Activated naive CD8-positive, alpha-beta T cell (primary cell): Measurements from ENCODE around the gene NUP107.
"Not testable (repeated sequence)": the region's sequence is repeated elsewhere in the genome, so short reads cannot be mapped to it uniquely, and the experiment has no call there.

Experiments used
- H3K27ac Mint-ChIP-seq: one replicate; pipeline ENCODE4 v1.8.0; 2021; ENCODE audit warnings: mixed read lengths
- H3K27me3 Mint-ChIP-seq: one replicate; pipeline ENCODE4 v1.8.0; 2021; ENCODE audit warnings: mixed read lengths
- H3K36me3 Mint-ChIP-seq: one replicate; pipeline ENCODE4 v1.8.0; 2021; ENCODE audit warnings: mixed read lengths
- H3K4me1 Mint-ChIP-seq: one replicate; pipeline ENCODE4 v1.8.0; 2021; ENCODE audit warnings: low read depth, mixed read lengths
- H3K4me3 Mint-ChIP-seq: one replicate; pipeline ENCODE4 v1.8.0; 2021; ENCODE audit warnings: mild to moderate bottlenecking, mixed read lengths
- H3K9me3 Mint-ChIP-seq: one replicate; pipeline ENCODE4 v1.8.0; 2021; ENCODE audit warnings: low read depth, mixed read lengths

Gene NUP107

DNA sequence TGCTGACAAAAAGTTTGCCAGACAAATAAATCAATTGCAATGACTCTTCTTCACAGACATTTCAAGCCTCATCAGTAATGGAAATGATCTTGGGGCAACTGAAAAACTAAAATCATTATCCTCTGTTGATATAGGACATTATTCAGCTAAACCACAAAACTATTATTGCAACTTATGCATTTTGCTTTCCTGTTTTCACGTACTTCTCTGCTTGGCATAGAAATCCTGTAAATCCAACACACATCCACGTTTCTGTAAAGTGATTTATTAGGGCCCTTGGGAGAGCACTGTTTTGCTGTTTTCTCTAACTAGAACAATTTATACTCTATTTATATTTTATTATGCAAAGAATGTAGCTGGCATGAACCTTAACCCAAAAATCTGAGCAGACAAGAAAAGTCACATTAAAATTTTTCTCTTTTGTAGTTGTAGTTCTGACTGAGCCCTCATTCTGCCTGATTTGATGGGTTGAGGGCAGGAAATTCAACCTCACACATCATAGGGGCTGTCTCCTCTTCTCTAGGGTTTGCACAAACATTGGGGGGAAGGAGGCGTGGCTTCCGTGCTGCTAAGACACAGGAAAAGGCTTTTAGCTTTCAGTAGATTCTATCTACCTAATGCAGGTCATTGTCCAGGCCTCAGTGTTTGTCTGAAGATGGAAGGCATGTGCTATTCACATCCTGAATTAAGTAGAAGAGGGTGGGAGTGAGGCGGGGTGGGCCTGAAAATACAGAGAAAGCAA, 11.5 kb upstream of the NUP107 start:
- Mint-ChIP-seq H3K27me3 (no peaks in the 10 kb centered on the region), H3K4me3 (peak overlapping the region; percentile 66), H3K36me3 (peaks cover 3% of the 10 kb centered on the region), H3K4me1 (peaks cover 59% of the 10 kb centered on the region), H3K27ac (peak overlapping the region; percentile 89), H3K9me3 (no peaks in the 10 kb centered on the region)

DNA sequence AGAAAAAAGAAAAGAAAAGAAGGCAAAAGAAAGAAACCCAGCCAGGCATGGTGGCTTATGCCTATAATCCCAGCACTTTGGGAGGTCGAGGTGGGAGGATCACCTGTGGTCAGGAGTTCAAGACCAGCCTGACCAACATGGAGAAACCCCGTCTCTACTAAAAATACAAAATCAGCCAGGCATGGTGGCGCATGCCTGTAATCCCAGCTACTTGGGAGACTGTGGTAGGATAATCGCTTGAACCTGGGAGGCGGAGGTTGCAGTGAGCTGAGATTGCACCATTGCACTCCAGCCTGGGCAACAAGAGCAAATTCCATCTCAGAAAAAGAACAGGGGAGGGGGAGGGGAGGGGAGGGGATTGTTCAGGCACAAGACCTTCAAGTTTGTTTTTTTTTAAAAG, 9.9 kb upstream of the NUP107 start:
- not testable (repeated sequence) for H3K9me3 Mint-ChIP-seq, H3K27ac Mint-ChIP-seq, H3K27me3 Mint-ChIP-seq, H3K36me3 Mint-ChIP-seq, H3K4me3 Mint-ChIP-seq
- H3K4me1 Mint-ChIP-seq = peaks cover 55% of the 10 kb centered on the region

DNA sequence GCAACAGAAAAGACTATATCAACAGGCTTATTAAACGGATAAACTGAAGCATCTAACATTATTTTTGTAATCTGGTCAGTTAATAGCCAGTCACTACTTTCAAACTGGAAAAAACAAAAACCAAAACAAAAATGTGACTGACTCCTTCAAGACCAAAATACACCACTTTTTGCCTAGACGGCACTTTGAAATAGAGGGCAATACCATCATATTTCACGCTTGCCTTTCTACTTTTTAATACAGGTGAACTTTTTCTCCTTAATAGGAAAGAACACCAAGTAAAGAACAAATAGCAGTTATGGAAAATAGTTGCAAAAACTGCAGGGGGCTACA, 550 bp upstream of the NUP107 start:
- peak overlapping the region; percentile 99 for H3K27ac Mint-ChIP-seq
- no peaks in the 10 kb centered on the region for H3K27me3 Mint-ChIP-seq
- H3K4me3 Mint-ChIP-seq = peak overlapping the region; percentile 98
- H3K4me1 Mint-ChIP-seq = peaks cover 43% of the 10 kb centered on the region
- no peaks in the 10 kb centered on the region for H3K9me3 Mint-ChIP-seq
- H3K36me3 Mint-ChIP-seq = no peaks in the 10 kb centered on the region

DNA sequence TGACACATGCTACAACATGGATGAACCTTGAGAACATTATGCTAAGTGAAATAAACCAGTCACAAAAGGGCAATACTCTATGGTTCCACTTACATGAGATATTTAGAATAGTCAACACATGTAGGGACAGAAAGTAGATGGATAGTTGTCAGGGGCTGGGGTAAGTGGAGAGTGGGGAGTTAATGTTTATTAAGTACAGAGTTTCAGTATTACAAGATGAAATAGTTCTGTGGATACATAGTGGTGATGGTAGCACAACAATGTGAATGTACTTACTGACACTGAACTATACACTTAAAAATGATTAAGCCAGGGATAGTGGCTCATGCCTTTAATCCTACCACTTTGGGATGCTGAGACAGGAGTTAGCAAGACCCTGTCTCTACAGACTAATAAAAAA, 8.7 kb downstream of the NUP107 start:
- no peak overlapping the region for H3K27ac Mint-ChIP-seq
- no peaks in the 10 kb centered on the region for H3K9me3 Mint-ChIP-seq
- no peaks in the 10 kb centered on the region for H3K4me1 Mint-ChIP-seq
- H3K36me3 Mint-ChIP-seq = peaks cover 25% of the 10 kb centered on the region
- no peaks in the 10 kb centered on the region for H3K27me3 Mint-ChIP-seq
- no peak overlapping the region for H3K4me3 Mint-ChIP-seq

DNA sequence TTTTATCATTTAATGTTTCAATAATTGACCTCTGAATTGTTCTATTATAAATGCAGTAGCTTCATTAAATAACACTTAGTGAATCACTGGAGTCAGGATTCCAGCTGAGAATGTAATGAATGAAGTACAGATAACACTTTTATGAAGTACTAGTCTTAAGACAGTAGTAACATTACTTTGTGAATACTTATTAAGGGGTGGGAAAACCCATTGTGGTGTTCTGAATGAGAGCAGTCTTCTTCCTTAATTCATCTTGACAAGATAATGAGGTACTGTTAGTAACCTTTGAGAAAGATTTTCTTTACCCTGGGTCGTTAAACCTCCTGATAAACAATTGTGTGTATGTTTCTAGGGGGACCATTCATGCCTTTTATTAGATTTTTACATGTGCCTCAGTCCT, 12.7 kb downstream of the NUP107 start:
- H3K36me3 Mint-ChIP-seq = peaks cover 23% of the 10 kb centered on the region
- no peaks in the 10 kb centered on the region for H3K9me3 Mint-ChIP-seq
- no peaks in the 10 kb centered on the region for H3K4me1 Mint-ChIP-seq
- H3K27ac Mint-ChIP-seq = no peak overlapping the region
- no peak overlapping the region for H3K4me3 Mint-ChIP-seq
- no peaks in the 10 kb centered on the region for H3K27me3 Mint-ChIP-seq

DNA sequence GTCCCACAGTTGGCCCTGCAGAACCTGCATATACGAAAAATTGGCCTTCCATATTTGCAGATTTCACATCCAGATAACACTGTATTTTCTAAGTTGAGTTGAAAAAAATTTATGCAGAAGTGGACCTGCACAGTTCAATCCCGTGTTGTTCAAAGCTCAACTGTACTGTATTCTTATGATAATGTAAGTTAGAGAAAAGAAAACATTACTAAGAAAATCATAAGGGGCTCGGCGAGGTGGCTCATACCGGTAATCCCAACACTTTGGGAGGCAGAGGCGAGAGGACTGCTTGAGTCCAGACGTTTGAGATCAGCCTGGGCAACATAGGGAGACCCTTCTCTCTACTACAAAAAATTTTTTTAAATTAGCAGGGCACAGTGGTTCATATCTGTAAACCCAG, 41.0 kb downstream of the NUP107 start:
- Mint-ChIP-seq H3K27me3 (no peaks in the 10 kb centered on the region), H3K4me1 (no peaks in the 10 kb centered on the region), H3K9me3 (no peaks in the 10 kb centered on the region), H3K36me3 (peaks cover 6% of the 10 kb centered on the region), H3K4me3 (no peak overlapping the region), H3K27ac (no peak overlapping the region)

DNA sequence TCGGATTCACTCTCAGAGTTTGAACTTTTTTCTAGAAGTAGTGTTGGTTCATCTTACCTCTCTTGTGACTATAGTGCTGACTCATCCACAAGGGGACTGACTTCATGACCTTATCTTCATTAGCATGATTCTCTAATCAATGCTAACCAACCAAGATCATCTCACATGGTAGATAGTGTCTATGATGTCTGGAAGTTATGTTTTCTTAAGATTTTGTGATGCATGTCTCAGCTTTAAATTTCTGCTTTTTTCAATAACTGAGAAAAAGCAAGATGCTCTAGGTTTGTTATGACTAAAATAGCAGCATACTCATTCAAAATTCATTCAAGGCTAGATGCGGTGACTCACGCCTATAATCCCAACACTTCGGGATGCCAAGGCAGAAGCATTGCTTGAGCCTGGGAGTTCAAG, 46.9 kb downstream of the NUP107 start:
- peaks cover 11% of the 10 kb centered on the region for H3K36me3 Mint-ChIP-seq
- no peaks in the 10 kb centered on the region for H3K4me1 Mint-ChIP-seq
- H3K9me3 Mint-ChIP-seq = no peaks in the 10 kb centered on the region
- H3K4me3 Mint-ChIP-seq = no peak overlapping the region
- H3K27ac Mint-ChIP-seq = no peak overlapping the region
- no peaks in the 10 kb centered on the region for H3K27me3 Mint-ChIP-seq

DNA sequence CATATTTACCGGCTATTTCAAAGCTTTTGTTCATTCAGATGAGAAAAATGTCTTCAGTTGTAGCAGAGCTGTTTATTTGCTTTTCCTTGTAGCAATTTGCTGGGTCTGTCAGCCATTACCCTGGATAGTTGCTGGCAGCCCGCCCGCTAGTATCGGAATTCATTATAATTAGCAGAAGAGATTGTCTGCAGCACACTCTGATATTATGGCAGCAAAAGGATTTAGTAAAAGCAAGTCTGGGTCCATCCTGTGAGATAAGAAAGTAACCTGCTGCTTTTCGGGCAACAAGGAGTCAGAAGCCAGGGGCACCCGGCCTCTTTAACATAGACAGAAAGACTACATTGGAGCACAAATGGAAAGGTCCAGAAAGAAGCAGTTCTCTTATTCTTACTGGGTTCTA, 53.1 kb downstream of the NUP107 start:
- H3K4me3 Mint-ChIP-seq = no peak overlapping the region
- H3K4me1 Mint-ChIP-seq = peaks cover 5% of the 10 kb centered on the region
- no peaks in the 10 kb centered on the region for H3K9me3 Mint-ChIP-seq
- no peak overlapping the region for H3K27ac Mint-ChIP-seq
- no peaks in the 10 kb centered on the region for H3K27me3 Mint-ChIP-seq
- peaks cover 19% of the 10 kb centered on the region for H3K36me3 Mint-ChIP-seq

DNA sequence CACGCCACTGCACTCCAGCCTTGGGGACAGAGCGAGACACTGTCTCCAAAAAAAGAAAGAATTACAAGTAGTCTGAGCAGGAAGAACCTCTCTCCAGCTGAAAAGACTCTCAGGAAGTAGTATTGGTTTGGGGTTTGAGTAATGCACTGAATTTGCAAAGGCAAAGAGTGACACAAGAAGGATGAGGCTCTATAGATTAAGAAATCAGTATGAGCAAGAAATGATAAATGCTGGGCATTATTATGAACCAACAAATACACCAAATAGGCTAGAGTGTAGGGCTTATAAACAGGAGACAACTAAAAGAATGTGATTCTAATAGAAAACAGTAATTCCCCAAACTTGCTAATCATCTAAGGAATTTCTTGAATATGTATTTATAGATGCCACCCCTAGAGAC, 56.6 kb downstream of the NUP107 start:
- Mint-ChIP-seq H3K9me3 (no peaks in the 10 kb centered on the region), H3K4me3 (no peak overlapping the region), H3K27ac (peak overlapping the region; percentile 34), H3K4me1 (peaks cover 26% of the 10 kb centered on the region), H3K27me3 (no peaks in the 10 kb centered on the region), H3K36me3 (peaks cover 15% of the 10 kb centered on the region)

DNA sequence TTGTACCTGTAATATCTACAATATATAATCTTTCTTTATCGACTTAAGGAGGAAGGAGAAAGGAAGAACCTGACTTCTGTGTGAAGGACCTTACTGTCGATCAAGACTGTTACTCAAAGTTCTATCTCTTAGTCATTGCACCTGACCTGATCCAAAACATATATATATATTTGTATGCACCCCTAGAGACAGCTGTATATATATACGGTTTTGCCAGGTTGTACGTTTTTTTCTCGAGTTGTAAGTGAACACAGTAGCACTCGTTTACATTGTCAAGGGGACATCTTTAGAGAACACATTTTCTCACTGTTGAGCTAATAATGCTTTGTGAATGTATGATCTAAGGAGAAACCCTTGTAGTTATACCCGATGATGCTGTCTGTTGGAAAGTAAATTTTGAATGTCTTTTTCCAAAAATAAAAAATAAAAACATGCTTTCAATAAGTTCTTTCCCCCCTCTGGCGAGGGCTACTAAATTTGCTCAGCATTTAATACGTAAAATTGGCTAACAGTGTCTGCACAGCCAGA, 58.7 kb downstream of the NUP107 start:
- H3K36me3 Mint-ChIP-seq = peaks cover 9% of the 10 kb centered on the region
- H3K27me3 Mint-ChIP-seq = no peaks in the 10 kb centered on the region
- H3K4me1 Mint-ChIP-seq = peaks cover 45% of the 10 kb centered on the region
- no peaks in the 10 kb centered on the region for H3K9me3 Mint-ChIP-seq
- peak overlapping the region; percentile 73 for H3K27ac Mint-ChIP-seq
- H3K4me3 Mint-ChIP-seq = peak overlapping the region; percentile 89

DNA sequence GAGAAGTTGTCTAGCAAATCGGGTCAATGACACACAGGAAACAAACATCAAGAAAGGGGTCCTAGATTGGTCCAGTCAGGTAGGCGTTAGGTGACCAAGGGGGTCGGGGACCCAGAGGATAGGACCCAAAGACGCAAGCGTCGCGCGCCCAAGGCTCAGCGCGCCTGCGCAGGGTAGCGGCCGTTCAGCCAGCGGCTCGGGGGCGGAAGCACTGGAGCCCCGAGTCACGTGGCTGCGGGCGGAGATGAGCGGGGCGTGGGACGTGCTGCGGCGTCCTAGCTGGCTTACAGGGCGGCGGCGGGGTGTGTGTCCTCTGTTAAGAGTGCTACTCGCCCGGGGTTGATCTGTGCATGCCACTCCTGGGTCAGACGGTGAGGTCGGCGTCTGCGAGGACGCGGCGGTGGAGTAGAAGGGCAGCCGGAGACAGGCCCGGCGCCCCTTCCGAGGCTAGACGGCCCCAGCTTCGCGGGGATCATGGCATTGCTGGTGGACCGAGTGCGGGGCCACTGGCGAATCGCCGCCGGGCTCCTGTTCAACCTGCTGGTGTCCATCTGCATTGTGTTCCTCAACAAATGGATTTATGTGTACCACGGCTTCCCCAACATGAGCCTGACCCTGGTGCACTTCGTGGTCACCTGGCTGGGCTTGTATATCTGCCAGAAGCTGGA, 59.3 kb downstream of the NUP107 start, which contains the start of gene SLC35E3:
Gene SLC35E3, plus strand, starts transcription at position 273 of the 668 bp plus-strand sequence. Its CDS starts 202 bp downstream, at position 475.
- Mint-ChIP-seq H3K27me3 (no peaks in the 10 kb centered on the region), H3K36me3 (peaks cover 9% of the 10 kb centered on the region), H3K9me3 (no peaks in the 10 kb centered on the region), H3K4me3 (peak within 1 kb of the TSS; percentile 89), H3K4me1 (peaks cover 49% of the 10 kb centered on the region), H3K27ac (peak within 1 kb of the TSS; percentile 73)

DNA sequence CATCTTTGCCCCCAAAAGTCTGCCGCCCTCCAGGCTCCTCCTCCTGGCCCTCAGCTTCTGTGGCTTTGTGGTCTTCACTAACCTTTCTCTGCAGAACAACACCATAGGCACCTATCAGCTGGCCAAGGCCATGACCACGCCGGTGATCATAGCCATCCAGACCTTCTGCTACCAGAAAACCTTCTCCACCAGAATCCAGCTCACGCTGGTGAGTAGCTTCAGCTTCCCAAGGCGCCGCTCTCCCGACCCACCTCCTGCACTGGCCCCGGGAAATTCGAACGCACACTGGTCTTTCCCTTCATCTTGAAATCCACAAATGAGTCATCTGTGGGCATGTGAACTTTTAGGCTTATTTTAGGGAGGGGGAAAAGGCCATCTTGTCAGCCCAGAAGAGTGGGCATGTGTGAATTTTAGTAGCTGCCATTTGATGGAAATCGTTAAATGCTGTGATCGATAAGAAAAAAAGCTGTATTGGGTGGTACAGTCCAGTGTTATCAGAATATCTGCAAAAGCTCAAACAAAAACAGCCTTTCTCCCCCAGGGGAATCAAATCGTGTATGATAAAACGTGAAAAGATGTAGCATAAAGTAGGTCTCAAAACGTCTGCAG, 59.9 kb downstream of the NUP107 start:
- H3K4me3 Mint-ChIP-seq = peak overlapping the region; percentile 89
- no peaks in the 10 kb centered on the region for H3K9me3 Mint-ChIP-seq
- no peaks in the 10 kb centered on the region for H3K27me3 Mint-ChIP-seq
- H3K27ac Mint-ChIP-seq = peak overlapping the region; percentile 73
- peaks cover 7% of the 10 kb centered on the region for H3K36me3 Mint-ChIP-seq
- peaks cover 49% of the 10 kb centered on the region for H3K4me1 Mint-ChIP-seq

DNA sequence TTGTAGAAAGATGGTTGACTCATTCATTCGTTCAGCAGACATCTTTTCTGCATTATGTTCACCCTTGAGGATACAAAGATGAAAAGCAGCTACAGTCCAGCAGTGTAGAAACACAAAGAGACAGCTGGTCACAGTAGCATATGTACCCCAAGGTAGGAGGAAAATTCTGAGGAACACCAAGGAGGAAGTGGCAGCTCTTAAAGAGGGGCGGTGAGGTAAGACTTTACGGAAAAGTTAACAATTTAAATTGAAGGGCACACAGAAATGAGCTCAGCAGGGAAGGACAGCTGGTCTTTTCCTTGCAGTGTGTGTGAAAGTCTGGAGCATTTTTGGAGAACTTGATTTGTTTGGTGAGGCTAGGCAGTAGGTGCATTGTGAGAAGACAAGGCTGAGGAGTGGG, 62.7 kb downstream of the NUP107 start:
- Mint-ChIP-seq H3K27ac (no peak overlapping the region), H3K4me1 (peaks cover 44% of the 10 kb centered on the region), H3K27me3 (no peaks in the 10 kb centered on the region), H3K36me3 (peaks cover 5% of the 10 kb centered on the region), H3K9me3 (no peaks in the 10 kb centered on the region), H3K4me3 (no peak overlapping the region)

DNA sequence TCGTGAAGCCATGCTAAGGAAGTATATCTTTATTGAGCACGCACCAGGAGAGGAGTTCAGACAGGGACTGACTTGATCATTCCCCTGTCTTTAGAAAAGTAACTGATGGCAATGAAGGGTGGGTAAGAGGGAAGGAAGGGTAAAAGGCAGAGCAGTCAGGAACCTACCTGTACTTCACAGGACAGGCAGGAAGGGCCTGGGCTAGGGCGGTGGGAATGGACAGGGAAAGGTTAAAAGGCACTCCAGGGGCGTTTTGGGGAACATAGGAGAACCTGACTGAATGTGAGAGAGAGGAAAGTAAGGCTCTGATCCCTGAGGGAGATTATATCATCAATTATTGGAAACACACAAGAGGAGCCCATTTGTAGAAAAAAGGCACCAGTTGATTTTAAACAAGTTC, 63.1 kb downstream of the NUP107 start:
- H3K27me3 Mint-ChIP-seq = no peaks in the 10 kb centered on the region
- H3K27ac Mint-ChIP-seq = no peak overlapping the region
- no peak overlapping the region for H3K4me3 Mint-ChIP-seq
- peaks cover 44% of the 10 kb centered on the region for H3K4me1 Mint-ChIP-seq
- H3K9me3 Mint-ChIP-seq = no peaks in the 10 kb centered on the region
- H3K36me3 Mint-ChIP-seq = peaks cover 5% of the 10 kb centered on the region

DNA sequence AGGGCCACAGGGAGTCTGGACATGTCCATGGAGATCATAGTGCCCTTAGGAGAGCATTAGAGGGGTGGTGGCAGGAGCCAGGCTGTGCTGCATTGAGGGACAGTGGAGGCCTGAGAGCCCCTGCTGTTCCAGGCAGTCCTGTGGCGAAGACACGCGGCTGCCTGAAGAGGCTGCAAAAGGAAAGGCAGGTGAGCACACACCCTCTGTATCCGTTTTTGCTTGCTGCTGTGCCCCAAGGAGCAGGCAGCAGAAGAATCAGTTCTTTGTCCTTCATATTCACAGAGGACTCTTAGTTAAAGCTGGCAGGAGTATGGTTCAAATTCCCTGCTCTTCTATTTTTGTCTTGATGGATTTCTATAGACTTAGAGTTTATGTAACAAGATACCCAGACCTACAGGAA, 63.7 kb downstream of the NUP107 start:
- H3K27me3 Mint-ChIP-seq = no peaks in the 10 kb centered on the region
- no peak overlapping the region for H3K27ac Mint-ChIP-seq
- H3K4me1 Mint-ChIP-seq = peaks cover 41% of the 10 kb centered on the region
- no peak overlapping the region for H3K4me3 Mint-ChIP-seq
- H3K36me3 Mint-ChIP-seq = peaks cover 7% of the 10 kb centered on the region
- no peaks in the 10 kb centered on the region for H3K9me3 Mint-ChIP-seq
